GM12878 (cell line): ENCODE measurements around the gene ULBP2.
"Not testable (repeated sequence)": the region's sequence is repeated elsewhere in the genome, so short reads cannot be mapped to it uniquely, and the experiment has no call there.

ENCODE experiments used
- BHLHE40 ChIP-seq, 2 experiments: fragments of 450-650 bp in 1 of 2; IDR thresholded peaks; 2 replicates each; pipeline ENCODE4 v1.6.1; 2011 to 2017; ENCODE audit warnings: low read depth in 2 of 2, borderline replicate concordance in 1 of 2, improper control_type of control experiment in 1 of 2, low read length in 1 of 2, mild to moderate bottlenecking in 1 of 2
- CEBPB ChIP-seq, 2 experiments: fragments of 150-350 bp in 1 of 2; IDR thresholded peaks; 2 replicates each; pipeline ENCODE4 v1.6.1; 2012 to 2014; ENCODE audit warnings: low read depth in 2 of 2, low read length in 2 of 2, borderline replicate concordance in 1 of 2, inconsistent platforms in 1 of 2
- CTCF ChIP-seq, 3 experiments: IDR thresholded peaks in 2 of 3; conservative IDR thresholded peaks in 1 of 3; 2 replicates each; pipeline ENCODE4 v1.5.1; 2011; ENCODE audit warnings: low read depth in 3 of 3, low read length in 3 of 3, mild to moderate bottlenecking in 3 of 3, control low read depth in 2 of 3, moderate library complexity in 2 of 3, inconsistent platforms in 1 of 3, mixed read lengths in 1 of 3; ENCODE audit not compliant: control insufficient read depth in 2 of 3, insufficient read depth in 1 of 3; ENCODE audit errors: extremely low read depth in 1 of 3
- ESRRA ChIP-seq: IDR thresholded peaks from 2 replicates; pipeline ENCODE4 v1.6.1; 2012; ENCODE audit warnings: mild to moderate bottlenecking, low read length, improper control_type of control experiment
- GATAD2B ChIP-seq: fragments of 450-650 bp; conservative IDR thresholded peaks from 2 replicates; pipeline ENCODE4 v1.6.1; 2017; ENCODE audit warnings: low read depth, mild to moderate bottlenecking, moderate library complexity
- PBX3 ChIP-seq: IDR thresholded peaks from 2 replicates; pipeline ENCODE4 v1.6.1; 2011; ENCODE audit warnings: mild to moderate bottlenecking, low read depth, low read length, moderate library complexity; ENCODE audit not compliant: insufficient replicate concordance
- POLR2A ChIP-seq: IDR thresholded peaks from 2 replicates; pipeline ENCODE4 v1.6.1; 2011; ENCODE audit warnings: low read depth, mild to moderate bottlenecking, low read length
- SMAD1 ChIP-seq: fragments of 450-650 bp; IDR thresholded peaks from 2 replicates; pipeline ENCODE4 v1.6.1; 2018; ENCODE audit warnings: mild to moderate bottlenecking, low read depth; ENCODE audit not compliant: partially characterized antibody
- STAT1 ChIP-seq: fragments of 450-650 bp; conservative IDR thresholded peaks from 2 replicates; pipeline ENCODE4 v1.6.1; 2014; ENCODE audit warnings: antibody characterized with exemption, mild to moderate bottlenecking

GRCh38 chr6:149954984-149955653, 13.3 kb downstream of the ULBP2 start:
- TF ChIP-seq CTCF (IDR thresholded peaks at IDR 0.05 in 2 of 3, conservative IDR thresholded peaks at IDR 0.05 in 1 of 3; ENCODE audit: control insufficient read depth in 2 of 3, extremely low read depth in 1 of 3, insufficient read depth in 1 of 3, low read depth in 3 of 3, low read length in 3 of 3); STAT1; PBX3; ESRRA; POLR2A; SMAD1; GATAD2B; CEBPB (IDR thresholded peaks at IDR 0.05; ENCODE audit: borderline replicate concordance in 1 of 2, low read depth in 2 of 2, low read length in 2 of 2): not testable (repeated sequence)
- TF ChIP-seq BHLHE40 (IDR thresholded peaks at IDR 0.05; ENCODE audit: borderline replicate concordance in 1 of 2, low read depth in 2 of 2, low read length in 1 of 2): peak in 1 of 2 experiments; percentile 32; a peak in 1 of 4 replicates
